ENCODE results near the gene RUFY1.

RUFY1 gene

GRCh38 chr5:179605026-179605833, 54.9 kb downstream of the RUFY1 start:
- no peak for DNase-seq

DNA sequence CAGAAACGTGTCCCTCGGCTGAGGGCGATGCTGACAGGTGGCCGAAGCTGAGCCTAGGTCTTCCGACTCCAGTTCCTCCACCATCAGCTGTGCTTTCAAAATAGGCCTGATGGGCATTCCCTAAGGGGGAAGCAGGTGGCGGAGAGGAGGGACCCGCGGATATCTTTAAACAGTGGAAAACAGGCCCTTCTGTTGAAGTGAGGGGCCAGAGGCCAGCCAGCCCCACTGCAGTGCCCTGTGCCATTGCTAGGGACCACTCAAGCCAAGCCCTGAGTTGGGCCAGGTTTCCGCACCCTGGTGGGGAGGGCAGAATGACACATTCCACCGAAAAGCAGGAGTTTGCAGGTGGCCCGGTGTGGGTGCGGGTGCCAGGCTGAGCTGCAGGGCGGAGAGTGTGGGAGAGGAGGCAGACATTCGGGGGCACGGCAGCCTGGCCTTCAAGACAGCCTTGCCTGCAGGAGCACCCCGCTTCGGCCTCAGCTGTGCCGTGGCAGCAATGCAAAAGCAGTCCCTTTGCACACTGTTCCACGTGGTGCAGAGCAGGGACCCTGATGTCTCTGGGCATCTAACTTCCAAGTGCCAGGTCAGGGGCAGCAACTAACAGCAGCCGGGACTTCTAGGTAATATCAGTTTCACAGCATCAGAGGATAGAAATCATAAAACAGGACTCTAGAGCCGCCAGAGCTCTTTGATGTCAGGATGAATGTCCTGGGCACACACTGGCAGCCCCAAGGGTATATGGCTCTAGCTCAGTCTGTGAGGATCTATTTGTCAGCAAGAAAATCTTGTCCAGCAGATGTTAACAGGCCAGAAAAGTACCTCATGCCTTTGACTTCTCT, 55.9 kb downstream of the RUFY1 start:
- DNase-seq = no peak

GRCh38 chr5:179606910-179607159, 56.5 kb downstream of the RUFY1 start:
- no peak for DNase-seq

DNA sequence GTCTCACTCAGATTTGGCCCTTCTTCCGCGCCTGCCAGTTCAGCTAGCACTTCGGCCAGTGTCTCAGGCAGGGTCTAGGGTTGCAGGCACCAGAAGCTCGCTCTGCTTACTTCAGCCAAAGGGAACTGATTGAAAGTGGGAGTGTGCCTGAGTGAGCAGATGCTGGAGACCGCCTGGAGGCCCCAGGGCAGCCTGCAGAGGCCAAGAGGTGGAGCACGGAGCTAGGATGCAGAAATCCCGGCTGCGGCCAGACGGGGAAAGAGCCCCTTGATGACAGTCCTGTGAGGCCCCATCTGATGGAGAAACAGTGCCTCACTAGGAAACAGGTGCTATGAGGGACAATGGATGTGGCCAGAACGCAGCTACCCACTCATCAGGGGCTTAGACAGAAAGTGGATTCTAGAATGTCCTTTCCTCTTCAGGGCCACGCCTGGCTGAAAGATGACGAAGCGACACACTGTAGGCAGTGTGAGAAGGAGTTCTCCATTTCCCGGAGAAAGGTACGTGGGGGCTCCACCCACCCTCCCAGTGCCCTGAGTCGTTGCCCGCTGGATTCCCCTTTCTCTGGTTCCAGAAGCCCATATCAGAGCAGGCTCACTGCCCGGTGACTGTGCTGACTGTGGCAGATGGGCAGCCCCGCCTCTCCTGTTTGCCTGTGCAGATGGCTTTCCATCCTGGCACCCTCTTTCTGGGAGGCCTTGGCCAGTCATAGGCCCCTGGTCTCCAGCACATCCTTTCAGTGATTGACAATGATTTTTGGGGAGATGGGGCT, 57.0 kb downstream of the RUFY1 start:
- DNase-seq = no peak

GRCh38 chr5:179608131-179608581, 57.8 kb downstream of the RUFY1 start:
- no peak for DNase-seq

DNA sequence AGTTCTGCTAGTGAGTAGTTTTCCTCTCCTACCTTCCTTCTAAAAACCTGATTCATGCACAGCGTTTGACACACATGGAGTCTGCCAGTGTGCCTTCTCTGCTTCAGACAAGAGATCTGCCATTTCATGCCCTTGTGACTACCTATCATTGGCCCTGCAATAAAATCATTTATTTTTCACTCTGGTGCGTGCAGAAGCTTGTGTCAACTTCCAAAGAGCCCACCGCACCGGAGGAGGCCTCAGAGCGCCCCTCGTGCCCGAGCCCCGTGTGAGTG, 59.4 kb downstream of the RUFY1 start:
- no peak for DNase-seq

DNA sequence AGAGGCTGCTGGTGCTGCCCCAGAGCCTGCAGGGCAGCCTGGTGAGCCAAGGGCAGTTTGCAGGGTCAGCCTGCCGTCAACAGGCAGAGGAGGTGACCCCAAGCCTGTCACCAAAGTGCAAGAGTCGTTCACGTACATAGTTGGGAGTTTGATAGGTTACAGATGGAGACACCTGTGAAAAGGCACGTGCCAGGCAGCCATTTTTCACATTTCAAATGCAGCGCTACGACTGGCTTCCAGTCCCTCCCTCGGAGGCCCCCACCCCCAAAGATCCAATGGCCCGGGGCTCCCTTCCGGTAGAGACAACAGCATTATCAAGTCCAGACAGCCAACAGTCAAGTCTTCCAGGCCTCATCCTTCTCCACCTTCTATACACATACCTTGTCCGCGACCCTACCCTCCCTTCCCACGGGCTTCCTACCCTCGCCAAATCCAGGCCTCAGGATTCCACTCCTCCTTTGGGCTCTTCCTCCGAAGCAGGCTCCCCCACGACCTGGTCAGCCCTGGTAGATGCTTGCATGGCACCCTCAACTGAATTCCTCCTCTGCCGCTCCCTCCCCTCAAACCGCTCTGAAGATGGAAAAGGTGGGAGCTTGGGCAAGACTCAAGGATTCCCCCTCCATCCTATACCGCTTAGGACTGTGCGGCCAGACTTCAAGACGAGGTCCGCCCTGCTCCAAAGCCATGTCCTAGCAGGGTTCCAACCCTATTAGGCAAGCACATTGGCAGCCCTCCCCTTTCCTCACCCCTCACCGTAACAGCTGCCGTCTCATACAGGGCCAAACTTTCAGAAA, 60.0 kb downstream of the RUFY1 start:
- no peak for DNase-seq

DNA sequence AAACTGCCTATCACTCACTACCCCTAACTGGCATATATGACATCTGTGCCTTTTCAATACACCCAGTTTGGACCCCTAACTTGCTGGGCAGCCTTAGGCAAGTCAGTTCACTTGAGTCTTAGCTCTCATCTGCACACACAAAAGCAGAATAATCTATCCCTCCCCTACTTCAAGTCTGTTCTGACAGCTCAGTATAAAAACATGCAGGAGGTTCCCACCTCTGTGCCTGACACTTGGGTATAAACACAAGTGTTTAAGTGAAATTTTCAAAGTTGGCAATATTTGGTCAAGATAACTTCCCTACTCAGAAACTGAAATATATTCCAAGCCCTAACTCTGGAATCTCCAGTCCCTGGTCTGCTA, 60.5 kb downstream of the RUFY1 start:
- no peak for DNase-seq

- no peak for DNase-seq
Measured at GRCh38 chr5:179612577-179613459, 62.5 kb downstream of the RUFY1 start.

GRCh38 chr5:179613460-179614071, 63.2 kb downstream of the RUFY1 start:
- no peak for DNase-seq

DNA sequence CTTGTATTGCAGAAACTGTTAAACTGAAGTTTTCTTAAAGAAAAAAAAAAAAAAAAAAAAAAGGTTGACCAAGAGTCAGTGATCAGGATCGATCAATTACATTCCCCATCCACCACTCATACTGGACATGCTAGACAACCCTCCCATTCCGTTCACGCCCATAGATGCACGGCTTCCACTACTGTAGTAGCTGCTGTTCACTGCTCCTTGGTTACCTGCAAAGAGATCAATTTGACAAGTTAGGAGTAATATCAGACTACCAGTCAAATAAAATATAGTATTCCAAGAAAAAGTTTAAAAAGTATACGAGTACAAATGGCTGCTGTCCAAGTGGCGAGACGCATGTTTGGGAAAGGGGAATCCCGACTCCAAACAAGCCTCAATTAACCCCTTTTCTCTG, 64.4 kb downstream of the RUFY1 start:
- DNase-seq = no peak

DNA sequence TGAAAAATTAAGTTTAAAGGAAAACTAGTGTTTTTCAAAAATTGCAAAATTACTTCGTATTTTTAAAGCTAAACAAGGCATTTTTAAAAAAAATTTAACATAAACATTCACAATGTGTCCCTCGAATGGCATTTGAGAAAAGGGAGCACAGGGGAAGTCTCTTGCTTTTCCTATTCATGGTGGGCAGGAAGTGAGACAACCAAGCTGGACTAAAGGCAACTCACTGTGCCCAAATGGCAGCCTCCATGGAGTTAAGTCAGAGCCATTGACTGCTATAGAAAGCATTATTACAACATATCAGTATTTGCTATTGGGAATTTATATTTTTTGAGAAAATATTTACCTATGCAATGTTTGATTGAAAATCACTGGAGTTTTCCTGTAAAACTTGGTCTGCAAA, 64.8 kb downstream of the RUFY1 start:
- DNase-seq = no peak

DNA sequence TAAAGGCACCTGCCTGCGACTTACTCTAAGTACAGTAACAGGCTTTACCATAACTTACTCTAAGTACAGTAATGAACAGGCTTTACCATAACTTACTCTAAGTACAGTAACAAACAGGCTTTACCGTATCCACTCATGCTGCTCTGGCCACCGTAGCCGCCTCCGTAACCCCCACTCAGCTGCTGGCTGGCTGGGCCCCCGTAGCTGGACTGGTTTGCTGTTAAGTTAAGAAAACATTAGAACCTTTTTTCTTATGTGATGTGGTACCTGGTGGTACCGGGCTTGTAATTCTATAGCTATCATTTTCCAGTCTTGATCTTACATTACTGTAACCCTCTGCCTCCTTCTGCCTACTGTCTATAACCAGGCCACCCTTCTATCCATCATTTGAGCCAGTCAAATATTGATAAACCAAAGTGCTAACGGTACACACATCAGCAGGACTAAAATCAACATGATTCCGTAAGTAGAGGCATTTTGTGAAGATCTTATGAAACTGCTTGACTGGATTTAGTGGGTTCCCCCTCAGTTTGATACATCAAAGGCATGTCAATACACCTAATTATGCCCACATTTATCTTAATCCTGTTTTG, 65.7 kb downstream of the RUFY1 start:
- DNase-seq = no peak

GRCh38 chr5:179617930-179618329, 67.6 kb downstream of the RUFY1 start:
- DNase-seq = no peak

- DNase-seq = no peak
Measured at GRCh38 chr5:179618923-179619554, 68.7 kb downstream of the RUFY1 start.

DNA sequence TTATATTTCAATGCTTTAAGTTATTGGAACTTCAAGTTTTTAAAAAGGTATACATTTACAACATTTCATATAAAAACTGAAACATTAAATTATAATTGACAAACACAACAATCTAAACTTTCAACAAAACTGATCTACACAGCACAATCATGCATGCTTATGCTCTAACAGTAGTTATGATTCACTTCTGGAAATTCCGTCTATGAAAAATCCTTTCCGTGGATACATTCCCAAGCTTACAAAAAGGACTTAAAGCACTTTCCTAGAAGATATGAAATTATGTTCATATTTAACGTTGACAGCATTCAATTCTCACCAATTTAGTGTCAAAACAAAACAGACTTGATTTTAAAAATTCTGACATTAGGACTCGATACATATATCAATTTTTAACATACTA, 69.4 kb downstream of the RUFY1 start:
- DNase-seq = no peak

DNA sequence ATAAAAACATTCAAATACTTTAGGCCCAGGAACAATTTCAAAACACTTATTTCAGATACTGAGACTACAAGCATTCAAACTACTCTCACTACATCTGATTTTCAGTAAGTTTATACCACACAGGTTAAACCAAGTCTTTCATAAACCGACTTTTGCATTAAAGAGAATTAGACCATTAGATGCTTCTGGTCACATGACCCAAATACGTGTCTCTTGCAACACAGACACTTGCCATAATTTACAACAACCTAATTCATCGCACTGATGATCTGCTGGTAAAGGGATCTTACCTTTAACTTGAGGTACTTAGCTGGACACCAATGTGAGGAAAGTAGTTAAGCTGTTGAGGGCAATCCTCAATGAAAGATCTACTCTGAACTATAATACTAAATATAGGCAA, 69.9 kb downstream of the RUFY1 start:
- DNase-seq = no peak

GRCh38 chr5:179620703-179621350, 70.5 kb downstream of the RUFY1 start:
- no peak for DNase-seq

- no peak for DNase-seq
Measured at GRCh38 chr5:179621551-179622214, 71.3 kb downstream of the RUFY1 start.

Data from activated CD8-positive, alpha-beta memory T cell treated with anti-CD3 and anti-CD28 coated beads, Interleukin-2, amount 50 U/mL, for 48 hours (primary cell).